ENCODE measurements around the gene FCHO2. TPM values are rescaled to one million over a fixed set of nuclear protein-coding genes. Genes with fewer than 3 reads are reported as not detected.

FCHO2 gene
- total and polyA plus RNA-seq, 2 experiments from 2014 or later, result 13.5 to 18.6 TPM

- no peak for DNase-seq
- Histone ChIP-seq H3K4me1 (ENCODE audit: insufficient read depth) (peaks cover 11% of the 10 kb centered on the region), H3K36me3 (ENCODE audit: low read depth) (0 out of 2 replicates have a peak, but pooled peaks cover 2% of the 10 kb centered on the region), H3K27me3 (replicated peaks; ENCODE audit: insufficient read depth) (no peaks in the 10 kb centered on the region), H3K27ac (peak overlapping the region; percentile 58), H3K4me3 (no peak overlapping the region), H3F3A (ENCODE audit: insufficient read depth) (no peaks in the 10 kb centered on the region), H3K79me2 (ENCODE audit: insufficient read depth) (no peaks in the 10 kb centered on the region), H3K9me3 (ENCODE audit: low read depth) (no peaks in the 10 kb centered on the region), H4K20me1 (ENCODE audit: insufficient read depth) (no peaks in the 10 kb centered on the region), H3K4me2 (ENCODE audit: unreplicated experiment) (peak overlapping the region; percentile 46), H2AFZ (no peak overlapping the region), H3K9ac (no peak overlapping the region), H3K9me2 (ENCODE audit: insufficient read depth) (no peaks in the 10 kb centered on the region)
- 50 to 60% methylated on average over 1 of the region's 1 CpG for WGBS, 2 experiments (ENCODE audit: low coverage in 1 of 2, low lambda C conversion rate in 2 of 2, missing lambda C conversion rate in 2 of 2)
- TF ChIP-seq EZH2phosphoT487 (IDR thresholded peaks at IDR 0.05; ENCODE audit: insufficient read depth, low read depth), result no peak
- no peak for TF ChIP-seq EZH2 (IDR thresholded peaks at IDR 0.05; ENCODE audit: insufficient read depth, poor library complexity, severe bottlenecking)
- in situ Hi-C loops (cut with MboI), result loop anchor here (10.0 kb wide), 1 partner anchor 350 kb away; the partner anchor contains the start of gene FOXD1
Observed at GRCh38 chr5:73094415-73094814, 138.6 kb downstream of the FCHO2 start.

- 96 to 98% methylated on average over 6 of the region's 6 CpGs for WGBS, 2 experiments (ENCODE audit: low coverage in 1 of 2, low lambda C conversion rate in 2 of 2, missing lambda C conversion rate in 2 of 2)
- H3K4me1 ChIP-seq (ENCODE audit: insufficient read depth), result peaks cover 11% of the 10 kb centered on the region
- H3K9ac ChIP-seq, result no peak overlapping the region
- no peak for DNase-seq
- in situ Hi-C loops (cut with MboI), result loop anchor here (10.0 kb wide), 1 partner anchor 349 kb away; the partner anchor contains the start of gene FOXD1
- H3K4me3 ChIP-seq, result no peak overlapping the region
- no peaks in the 10 kb centered on the region for H4K20me1 ChIP-seq (ENCODE audit: insufficient read depth)
- no peaks in the 10 kb centered on the region for H3K9me3 ChIP-seq (ENCODE audit: low read depth)
- no peaks in the 10 kb centered on the region for H3K79me2 ChIP-seq (ENCODE audit: insufficient read depth)
- no peak overlapping the region for H3K27ac ChIP-seq
- no peaks in the 10 kb centered on the region for H3K27me3 ChIP-seq (replicated peaks; ENCODE audit: insufficient read depth)
- no peaks in the 10 kb centered on the region for H3K9me2 ChIP-seq (ENCODE audit: insufficient read depth)
- H3F3A ChIP-seq (ENCODE audit: insufficient read depth), result no peaks in the 10 kb centered on the region
- no peak overlapping the region for H3K4me2 ChIP-seq (ENCODE audit: unreplicated experiment)
- no peak for TF ChIP-seq EZH2phosphoT487 (IDR thresholded peaks at IDR 0.05; ENCODE audit: insufficient read depth, low read depth)
- no peak for TF ChIP-seq EZH2 (IDR thresholded peaks at IDR 0.05; ENCODE audit: insufficient read depth, poor library complexity, severe bottlenecking)
- no peaks in the 10 kb centered on the region for H3K36me3 ChIP-seq (ENCODE audit: low read depth)
- H2AFZ ChIP-seq, result no peak overlapping the region
Observed at GRCh38 chr5:73095564-73096238, 139.9 kb downstream of the FCHO2 start.

GRCh38 chr5:73096239-73096575, 140.4 kb downstream of the FCHO2 start:
- H3K27ac ChIP-seq, result no peak overlapping the region
- in situ Hi-C loops (cut with MboI), result loop anchor here (10.0 kb wide), 1 partner anchor 349 kb away; the partner anchor contains the start of gene FOXD1
- no peaks in the 10 kb centered on the region for H3K79me2 ChIP-seq (ENCODE audit: insufficient read depth)
- DNase-seq, result peak; percentile 23
- H3K9me3 ChIP-seq (ENCODE audit: low read depth), result no peaks in the 10 kb centered on the region
- no peaks in the 10 kb centered on the region for H4K20me1 ChIP-seq (ENCODE audit: insufficient read depth)
- no peaks in the 10 kb centered on the region for H3K27me3 ChIP-seq (replicated peaks; ENCODE audit: insufficient read depth)
- peaks cover 11% of the 10 kb centered on the region for H3K4me1 ChIP-seq (ENCODE audit: insufficient read depth)
- 95 to 100% methylated on average over 1 of the region's 1 CpG for WGBS, 2 experiments (ENCODE audit: low coverage in 1 of 2, low lambda C conversion rate in 2 of 2, missing lambda C conversion rate in 2 of 2)
- TF ChIP-seq EZH2 (IDR thresholded peaks at IDR 0.05; ENCODE audit: insufficient read depth, poor library complexity, severe bottlenecking) (no peak), EZH2phosphoT487 (IDR thresholded peaks at IDR 0.05; ENCODE audit: insufficient read depth, low read depth) (no peak)
- H3F3A ChIP-seq (ENCODE audit: insufficient read depth), result no peaks in the 10 kb centered on the region
- H2AFZ ChIP-seq, result no peak overlapping the region
- no peaks in the 10 kb centered on the region for H3K9me2 ChIP-seq (ENCODE audit: insufficient read depth)
- no peak overlapping the region for H3K4me2 ChIP-seq (ENCODE audit: unreplicated experiment)
- H3K36me3 ChIP-seq (ENCODE audit: low read depth), result no peaks in the 10 kb centered on the region
- no peak overlapping the region for H3K4me3 ChIP-seq
- H3K9ac ChIP-seq, result no peak overlapping the region

- in situ Hi-C loops (cut with MboI), result loop anchor here (10.0 kb wide), 1 partner anchor 347 kb away; the partner anchor contains the start of gene FOXD1
- Histone ChIP-seq H2AFZ (no peak overlapping the region), H3K27ac (no peak overlapping the region), H3K4me1 (ENCODE audit: insufficient read depth) (peaks cover 11% of the 10 kb centered on the region), H4K20me1 (ENCODE audit: insufficient read depth) (no peaks in the 10 kb centered on the region), H3K27me3 (replicated peaks; ENCODE audit: insufficient read depth) (no peaks in the 10 kb centered on the region), H3K9me2 (ENCODE audit: insufficient read depth) (no peaks in the 10 kb centered on the region), H3F3A (ENCODE audit: insufficient read depth) (no peaks in the 10 kb centered on the region), H3K9ac (no peak overlapping the region), H3K4me2 (ENCODE audit: unreplicated experiment) (no peak overlapping the region), H3K4me3 (no peak overlapping the region), H3K9me3 (ENCODE audit: low read depth) (no peaks in the 10 kb centered on the region), H3K79me2 (ENCODE audit: insufficient read depth) (no peaks in the 10 kb centered on the region), H3K36me3 (ENCODE audit: low read depth) (no peaks in the 10 kb centered on the region)
- DNase-seq, result no peak
- TF ChIP-seq EZH2 (IDR thresholded peaks at IDR 0.05; ENCODE audit: insufficient read depth, poor library complexity, severe bottlenecking) (no peak), EZH2phosphoT487 (IDR thresholded peaks at IDR 0.05; ENCODE audit: insufficient read depth, low read depth) (no peak)
- WGBS, 2 experiments (ENCODE audit: low coverage in 1 of 2, low lambda C conversion rate in 2 of 2, missing lambda C conversion rate in 2 of 2), result 89 to 95% methylated on average over 2 of the region's 2 CpGs
Observed at GRCh38 chr5:73097740-73098139, 141.9 kb downstream of the FCHO2 start.

All from GM23248 (cell line).